Parathyroid adenoma (tissue), 2 donors: ENCODE results near the gene ATP8B1.

Experiments used
- H2AFZ ChIP-seq: fragments of 300-600 bp; sonication (generic); one replicate; pipeline ENCODE4 v1.7.0; 2017; ENCODE audit warnings: antibody characterized with exemption, mild to moderate bottlenecking
- H3K27ac ChIP-seq: fragments of 300-600 bp; sonication (generic); one replicate; pipeline ENCODE4 v1.7.0; 2017
- H3K27me3 ChIP-seq: fragments of 300-600 bp; sonication (generic); one replicate; pipeline ENCODE4 v1.7.0; 2017; ENCODE audit warnings: low read length; ENCODE audit not compliant: control insufficient read depth, insufficient read depth
- H3K36me3 ChIP-seq: fragments of 300-600 bp; sonication (generic); one replicate; pipeline ENCODE4 v1.7.0; 2017; ENCODE audit warnings: low read length; ENCODE audit not compliant: control insufficient read depth, insufficient read depth
- H3K4me1 ChIP-seq: fragments of 300-600 bp; sonication (generic); one replicate; pipeline ENCODE4 v1.7.0; 2017; ENCODE audit warnings: control low read depth
- H3K4me2 ChIP-seq: fragments of 300-600 bp; sonication (generic); one replicate; pipeline ENCODE4 v1.7.0; 2017; ENCODE audit warnings: low read length
- H3K4me3 ChIP-seq: fragments of 300-600 bp; sonication (generic); one replicate; pipeline ENCODE4 v1.7.0; 2017; ENCODE audit warnings: low read depth, low read length
- H3K79me2 ChIP-seq: fragments of 300-600 bp; sonication (generic); one replicate; pipeline ENCODE4 v1.7.0; 2017; ENCODE audit warnings: control low read depth
- H3K9ac ChIP-seq: fragments of 300-600 bp; sonication (generic); one replicate; pipeline ENCODE4 v1.7.0; 2017; ENCODE audit warnings: mild to moderate bottlenecking
- H3K9me3 ChIP-seq: fragments of 300-600 bp; sonication (generic); one replicate; pipeline ENCODE4 v1.7.0; 2017; ENCODE audit warnings: low read length; ENCODE audit not compliant: control insufficient read depth
- TF ChIP-seq, protein P1 (sequence below): fragments of 300-600 bp; sonication (generic); IDR thresholded peaks from one replicate; pipeline ENCODE4 v1.7.0; 2017; ENCODE audit warnings: antibody characterized with exemption, mild to moderate bottlenecking
- donor health status: primary hyperparathyroidism.

ATP8B1 gene

DNA sequence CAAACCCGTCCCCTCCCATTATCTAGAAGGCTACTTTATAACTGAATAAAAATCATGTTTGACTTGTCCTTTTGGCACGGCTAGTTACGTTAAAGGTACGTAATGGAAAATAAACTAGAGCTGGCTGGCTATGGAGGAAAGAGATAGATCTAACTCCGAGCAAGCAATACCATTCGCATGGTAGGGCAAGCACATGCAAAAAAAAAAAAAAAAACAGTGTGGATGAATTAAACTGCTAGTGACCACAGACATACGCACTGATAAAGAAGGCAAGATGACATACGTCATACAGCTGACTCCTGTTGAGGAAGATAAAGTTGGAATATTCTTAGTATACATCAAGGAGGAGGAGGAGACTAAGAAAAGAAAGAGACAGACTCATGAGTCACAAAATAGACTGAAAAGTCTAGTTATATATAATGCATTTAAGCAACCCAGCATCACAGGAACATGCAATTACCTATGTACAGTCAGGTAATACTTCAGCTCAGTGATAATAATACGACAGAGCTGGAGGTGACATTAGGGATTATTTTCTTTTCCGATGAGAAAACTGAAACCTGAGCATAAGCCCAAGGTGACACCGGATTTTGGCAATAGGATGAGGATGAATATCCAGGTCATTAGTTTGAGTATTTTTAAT lies 143.5 kb downstream of the ATP8B1 start:
- H3K27ac ChIP-seq, result no peak overlapping the region
- TF ChIP-seq, protein P1, sequence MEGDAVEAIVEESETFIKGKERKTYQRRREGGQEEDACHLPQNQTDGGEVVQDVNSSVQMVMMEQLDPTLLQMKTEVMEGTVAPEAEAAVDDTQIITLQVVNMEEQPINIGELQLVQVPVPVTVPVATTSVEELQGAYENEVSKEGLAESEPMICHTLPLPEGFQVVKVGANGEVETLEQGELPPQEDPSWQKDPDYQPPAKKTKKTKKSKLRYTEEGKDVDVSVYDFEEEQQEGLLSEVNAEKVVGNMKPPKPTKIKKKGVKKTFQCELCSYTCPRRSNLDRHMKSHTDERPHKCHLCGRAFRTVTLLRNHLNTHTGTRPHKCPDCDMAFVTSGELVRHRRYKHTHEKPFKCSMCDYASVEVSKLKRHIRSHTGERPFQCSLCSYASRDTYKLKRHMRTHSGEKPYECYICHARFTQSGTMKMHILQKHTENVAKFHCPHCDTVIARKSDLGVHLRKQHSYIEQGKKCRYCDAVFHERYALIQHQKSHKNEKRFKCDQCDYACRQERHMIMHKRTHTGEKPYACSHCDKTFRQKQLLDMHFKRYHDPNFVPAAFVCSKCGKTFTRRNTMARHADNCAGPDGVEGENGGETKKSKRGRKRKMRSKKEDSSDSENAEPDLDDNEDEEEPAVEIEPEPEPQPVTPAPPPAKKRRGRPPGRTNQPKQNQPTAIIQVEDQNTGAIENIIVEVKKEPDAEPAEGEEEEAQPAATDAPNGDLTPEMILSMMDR, result no peak
- H3K79me2 ChIP-seq, result peaks cover 9% of the 10 kb centered on the region
- H3K4me1 ChIP-seq, result no peaks in the 10 kb centered on the region
- H3K9ac ChIP-seq, result no peak overlapping the region
- H3K4me3 ChIP-seq, result no peak overlapping the region
- no peaks in the 10 kb centered on the region for H3K9me3 ChIP-seq
- H3K4me2 ChIP-seq, result no peak overlapping the region
- no peaks in the 10 kb centered on the region for H3K36me3 ChIP-seq
- H2AFZ ChIP-seq, result no peak overlapping the region
- H3K27me3 ChIP-seq, result no peaks in the 10 kb centered on the region

DNA sequence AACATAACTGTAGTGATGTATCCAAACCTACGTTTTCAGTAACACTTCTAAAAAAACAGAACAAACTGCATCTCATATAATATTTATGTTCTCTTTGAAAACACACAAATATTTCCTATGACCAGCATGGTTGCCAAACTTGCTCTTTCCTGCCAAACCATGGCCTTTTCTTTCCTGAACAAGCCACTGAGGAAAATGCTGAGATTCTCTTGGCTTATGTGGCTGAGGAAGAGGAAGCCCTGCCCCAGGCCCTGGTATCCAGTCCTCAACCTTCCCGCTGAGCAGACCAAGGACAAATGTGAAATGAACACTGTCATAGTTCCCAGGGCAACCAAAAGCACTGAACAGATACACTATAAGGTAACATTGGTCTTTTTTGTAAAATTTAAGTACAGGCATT lies 145.6 kb downstream of the ATP8B1 start:
- no peak overlapping the region for H3K4me3 ChIP-seq
- H3K79me2 ChIP-seq, result peaks cover 7% of the 10 kb centered on the region
- no peak overlapping the region for H3K27ac ChIP-seq
- no peak overlapping the region for H3K4me2 ChIP-seq
- H2AFZ ChIP-seq, result no peak overlapping the region
- no peaks in the 10 kb centered on the region for H3K27me3 ChIP-seq
- no peaks in the 10 kb centered on the region for H3K4me1 ChIP-seq
- no peaks in the 10 kb centered on the region for H3K9me3 ChIP-seq
- H3K36me3 ChIP-seq, result no peaks in the 10 kb centered on the region
- TF ChIP-seq, protein P1, result no peak
- no peak overlapping the region for H3K9ac ChIP-seq

DNA sequence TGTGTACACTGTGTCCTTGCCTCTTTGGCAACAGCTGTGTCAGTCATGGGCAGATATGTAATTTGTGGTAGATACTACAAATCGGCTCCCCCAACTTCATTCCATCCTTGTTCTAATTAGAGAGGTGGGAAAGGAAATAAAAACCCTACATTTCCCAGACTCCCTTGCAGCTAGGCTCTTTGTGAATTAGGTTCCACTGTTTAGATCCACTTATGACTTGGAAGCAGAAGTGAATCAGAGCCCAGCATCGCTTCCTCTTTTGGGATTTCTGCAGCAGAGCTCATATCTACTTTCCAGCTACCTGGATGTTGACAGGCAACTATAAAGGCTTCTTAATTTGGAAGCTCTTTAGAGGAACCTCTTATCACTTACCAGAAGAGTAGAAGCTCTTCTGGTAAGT lies 147.4 kb downstream of the ATP8B1 start:
- TF ChIP-seq, protein P1, result no peak
- Histone ChIP-seq H3K9ac (no peak overlapping the region), H3K9me3 (no peaks in the 10 kb centered on the region), H3K79me2 (peaks cover 7% of the 10 kb centered on the region), H3K4me3 (no peak overlapping the region), H3K27ac (no peak overlapping the region), H3K4me1 (no peaks in the 10 kb centered on the region), H3K36me3 (no peaks in the 10 kb centered on the region), H3K4me2 (no peak overlapping the region), H3K27me3 (no peaks in the 10 kb centered on the region), H2AFZ (no peak overlapping the region)

DNA sequence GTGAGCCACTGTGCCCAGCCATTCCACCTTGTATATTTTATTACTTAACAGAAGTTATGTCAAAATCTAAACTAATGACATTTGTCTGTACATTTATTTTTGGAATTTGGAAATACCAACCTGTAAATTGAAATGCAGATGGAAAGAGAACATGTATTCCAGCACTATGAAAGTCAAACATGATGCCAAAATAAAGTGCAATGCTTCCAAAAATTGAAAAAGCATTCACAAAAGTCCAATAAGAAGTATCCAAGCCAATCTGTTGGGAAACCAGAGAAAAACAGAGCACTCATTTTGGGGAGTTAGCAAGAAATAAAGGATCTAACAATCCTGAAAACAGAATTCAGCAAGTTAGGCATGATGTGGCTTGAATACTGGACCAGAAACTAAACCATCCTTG lies 151.2 kb downstream of the ATP8B1 start:
- Histone ChIP-seq H3K36me3 (no peaks in the 10 kb centered on the region), H3K4me2 (no peak overlapping the region), H3K9me3 (no peaks in the 10 kb centered on the region), H2AFZ (no peak overlapping the region), H3K27me3 (no peaks in the 10 kb centered on the region), H3K4me3 (no peak overlapping the region), H3K79me2 (peaks cover 7% of the 10 kb centered on the region), H3K9ac (no peak overlapping the region), H3K4me1 (no peaks in the 10 kb centered on the region), H3K27ac (no peak overlapping the region)
- TF ChIP-seq, protein P1, result no peak
